ENCODE results near the gene NDUFB7.

DNA sequence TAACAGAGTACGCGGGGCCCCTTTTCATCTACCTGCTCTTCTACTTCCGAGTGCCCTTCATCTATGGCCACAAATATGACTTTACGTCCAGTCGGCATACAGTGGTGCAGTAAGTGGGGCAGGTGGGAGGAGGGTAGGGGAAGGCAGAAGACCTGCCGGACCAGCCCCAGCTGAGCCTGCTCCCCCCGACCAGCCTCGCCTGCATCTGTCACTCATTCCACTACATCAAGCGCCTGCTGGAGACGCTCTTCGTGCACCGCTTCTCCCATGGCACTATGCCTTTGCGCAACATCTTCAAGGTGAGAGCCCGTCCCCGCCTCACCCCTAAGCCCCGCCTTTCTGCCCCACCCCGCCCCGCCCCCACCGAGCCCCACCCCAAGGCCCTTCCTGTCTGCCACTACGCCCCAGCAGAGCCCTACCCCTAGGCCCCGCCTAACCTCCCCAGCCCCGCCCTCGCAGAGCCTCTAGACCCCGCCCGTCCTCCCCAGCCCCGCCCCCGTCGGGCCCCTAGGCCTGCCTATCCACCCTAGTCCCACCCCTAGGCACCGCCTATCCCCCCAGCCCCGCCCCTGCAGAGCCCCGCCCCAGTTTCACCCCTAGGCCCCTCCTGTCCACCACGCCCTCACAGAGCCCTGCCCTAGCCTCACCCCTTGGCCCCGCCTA is 7.7 kb downstream of the NDUFB7 start:
- TF ChIP-seq MYNN (tag by site-specific recombination; IDR thresholded peaks at IDR 0.05; ENCODE audit: borderline replicate concordance) = no peak
- no peak for TF ChIP-seq ZNF138 (tag by site-specific recombination; IDR thresholded peaks at IDR 0.05; ENCODE audit: borderline replicate concordance)
- TF ChIP-seq ZNF274 (IDR thresholded peaks at IDR 0.05; ENCODE audit: low read length) = no peak
- TF ChIP-seq ZNF274 (tag by site-specific recombination; IDR thresholded peaks at IDR 0.05; ENCODE audit: borderline replicate concordance) = no peak

Data from HEK293 (cell line).